ENCODE results near the gene AFG1L.

DNA sequence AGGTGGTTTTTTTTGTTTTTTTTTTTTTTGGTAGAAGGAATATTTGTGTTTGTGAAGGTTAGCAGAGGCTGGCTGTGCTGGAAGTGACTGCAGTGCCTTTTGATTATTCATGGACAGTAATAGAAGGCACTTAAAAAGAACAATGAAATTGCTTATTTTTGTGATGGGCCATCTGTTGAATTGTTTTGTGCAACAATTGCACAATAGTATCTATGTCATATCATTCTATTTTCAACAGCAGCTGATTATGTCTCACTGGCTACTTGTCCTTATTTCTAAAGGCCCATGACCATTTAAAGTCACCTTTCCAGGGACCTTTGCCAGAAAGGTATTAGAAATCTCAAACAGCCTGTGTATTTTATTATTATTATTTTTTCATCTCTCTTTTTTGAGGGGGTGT, 70.6 kb downstream of the AFG1L start:
- TF ChIP-seq, protein P1, sequence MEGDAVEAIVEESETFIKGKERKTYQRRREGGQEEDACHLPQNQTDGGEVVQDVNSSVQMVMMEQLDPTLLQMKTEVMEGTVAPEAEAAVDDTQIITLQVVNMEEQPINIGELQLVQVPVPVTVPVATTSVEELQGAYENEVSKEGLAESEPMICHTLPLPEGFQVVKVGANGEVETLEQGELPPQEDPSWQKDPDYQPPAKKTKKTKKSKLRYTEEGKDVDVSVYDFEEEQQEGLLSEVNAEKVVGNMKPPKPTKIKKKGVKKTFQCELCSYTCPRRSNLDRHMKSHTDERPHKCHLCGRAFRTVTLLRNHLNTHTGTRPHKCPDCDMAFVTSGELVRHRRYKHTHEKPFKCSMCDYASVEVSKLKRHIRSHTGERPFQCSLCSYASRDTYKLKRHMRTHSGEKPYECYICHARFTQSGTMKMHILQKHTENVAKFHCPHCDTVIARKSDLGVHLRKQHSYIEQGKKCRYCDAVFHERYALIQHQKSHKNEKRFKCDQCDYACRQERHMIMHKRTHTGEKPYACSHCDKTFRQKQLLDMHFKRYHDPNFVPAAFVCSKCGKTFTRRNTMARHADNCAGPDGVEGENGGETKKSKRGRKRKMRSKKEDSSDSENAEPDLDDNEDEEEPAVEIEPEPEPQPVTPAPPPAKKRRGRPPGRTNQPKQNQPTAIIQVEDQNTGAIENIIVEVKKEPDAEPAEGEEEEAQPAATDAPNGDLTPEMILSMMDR (IDR thresholded peaks at IDR 0.05) = no peak
- TF ChIP-seq POLR2A (IDR thresholded peaks at IDR 0.05) = no peak
